Glutamatergic neuron (in vitro differentiated cells): Measurements from ENCODE around the gene CFAP61. TPM values are rescaled to one million over a fixed set of nuclear protein-coding genes. Genes with fewer than 3 reads are reported as not detected.
A peak's percentile ranks its signal among the peaks of the same experiment; 100 is the strongest.

Experiments
- DNase-seq: peaks from one replicate; pipeline ENCODE4 v3.0.0; 2022
- H3K27ac Mint-ChIP-seq: one replicate; pipeline ENCODE4 v1.8.0; 2020; ENCODE audit warnings: mild to moderate bottlenecking, mixed read lengths, inconsistent platforms; ENCODE audit not compliant: unreplicated experiment
- H3K27me3 Mint-ChIP-seq: one replicate; pipeline ENCODE4 v1.8.0; 2020; ENCODE audit warnings: mild to moderate bottlenecking, moderate library complexity, mixed read lengths, inconsistent platforms; ENCODE audit not compliant: unreplicated experiment
- H3K36me3 Mint-ChIP-seq: one replicate; pipeline ENCODE4 v1.8.0; 2020; ENCODE audit warnings: mild to moderate bottlenecking, mixed read lengths, inconsistent platforms; ENCODE audit not compliant: unreplicated experiment
- H3K4me1 Mint-ChIP-seq: one replicate; pipeline ENCODE4 v1.8.0; 2020; ENCODE audit warnings: mild to moderate bottlenecking, low read depth, mixed read lengths, inconsistent platforms; ENCODE audit not compliant: unreplicated experiment
- H3K4me3 Mint-ChIP-seq: one replicate; pipeline ENCODE4 v1.8.0; 2020; ENCODE audit warnings: mild to moderate bottlenecking, mixed read lengths, inconsistent platforms; ENCODE audit not compliant: unreplicated experiment
- H3K9me3 Mint-ChIP-seq: one replicate; pipeline ENCODE4 v1.8.0; 2020; ENCODE audit warnings: mild to moderate bottlenecking, moderate library complexity, mixed read lengths, inconsistent platforms; ENCODE audit not compliant: unreplicated experiment
- total RNA-seq: library from RNA; stranded (reverse); fragmentation: NEBNext Ultra II Directional; extraction: Animal tissue kit (Norgen Biotek cat#: 25700); gene quantifications from one replicate; pipeline ENCODE4 v1.2.1, GENCODE V29; 2021; ENCODE audit not compliant: unreplicated experiment
- TF ChIP-seq, protein P1 (sequence below): fragments of 200-600 bp; sonication (generic); IDR thresholded peaks from one replicate; pipeline ENCODE4 v1.5.0; 2021; ENCODE audit not compliant: partially characterized antibody, unreplicated experiment

CFAP61 gene
- total RNA-seq, 1 donor from 2014 or later = 5.0 TPM

GRCh38 chr20:20395087-20395486 lies 342.8 kb downstream of the CFAP61 start:
- Mint-ChIP-seq H3K9me3 (peaks cover 4% of the 10 kb centered on the region), H3K36me3 (no peaks in the 10 kb centered on the region), H3K4me3 (no peak overlapping the region), H3K4me1 (peaks cover 29% of the 10 kb centered on the region), H3K27ac (no peak overlapping the region), H3K27me3 (peaks cover 7% of the 10 kb centered on the region)
- DNase-seq = no peak
- TF ChIP-seq, protein P1, sequence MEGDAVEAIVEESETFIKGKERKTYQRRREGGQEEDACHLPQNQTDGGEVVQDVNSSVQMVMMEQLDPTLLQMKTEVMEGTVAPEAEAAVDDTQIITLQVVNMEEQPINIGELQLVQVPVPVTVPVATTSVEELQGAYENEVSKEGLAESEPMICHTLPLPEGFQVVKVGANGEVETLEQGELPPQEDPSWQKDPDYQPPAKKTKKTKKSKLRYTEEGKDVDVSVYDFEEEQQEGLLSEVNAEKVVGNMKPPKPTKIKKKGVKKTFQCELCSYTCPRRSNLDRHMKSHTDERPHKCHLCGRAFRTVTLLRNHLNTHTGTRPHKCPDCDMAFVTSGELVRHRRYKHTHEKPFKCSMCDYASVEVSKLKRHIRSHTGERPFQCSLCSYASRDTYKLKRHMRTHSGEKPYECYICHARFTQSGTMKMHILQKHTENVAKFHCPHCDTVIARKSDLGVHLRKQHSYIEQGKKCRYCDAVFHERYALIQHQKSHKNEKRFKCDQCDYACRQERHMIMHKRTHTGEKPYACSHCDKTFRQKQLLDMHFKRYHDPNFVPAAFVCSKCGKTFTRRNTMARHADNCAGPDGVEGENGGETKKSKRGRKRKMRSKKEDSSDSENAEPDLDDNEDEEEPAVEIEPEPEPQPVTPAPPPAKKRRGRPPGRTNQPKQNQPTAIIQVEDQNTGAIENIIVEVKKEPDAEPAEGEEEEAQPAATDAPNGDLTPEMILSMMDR = no peak

DNA sequence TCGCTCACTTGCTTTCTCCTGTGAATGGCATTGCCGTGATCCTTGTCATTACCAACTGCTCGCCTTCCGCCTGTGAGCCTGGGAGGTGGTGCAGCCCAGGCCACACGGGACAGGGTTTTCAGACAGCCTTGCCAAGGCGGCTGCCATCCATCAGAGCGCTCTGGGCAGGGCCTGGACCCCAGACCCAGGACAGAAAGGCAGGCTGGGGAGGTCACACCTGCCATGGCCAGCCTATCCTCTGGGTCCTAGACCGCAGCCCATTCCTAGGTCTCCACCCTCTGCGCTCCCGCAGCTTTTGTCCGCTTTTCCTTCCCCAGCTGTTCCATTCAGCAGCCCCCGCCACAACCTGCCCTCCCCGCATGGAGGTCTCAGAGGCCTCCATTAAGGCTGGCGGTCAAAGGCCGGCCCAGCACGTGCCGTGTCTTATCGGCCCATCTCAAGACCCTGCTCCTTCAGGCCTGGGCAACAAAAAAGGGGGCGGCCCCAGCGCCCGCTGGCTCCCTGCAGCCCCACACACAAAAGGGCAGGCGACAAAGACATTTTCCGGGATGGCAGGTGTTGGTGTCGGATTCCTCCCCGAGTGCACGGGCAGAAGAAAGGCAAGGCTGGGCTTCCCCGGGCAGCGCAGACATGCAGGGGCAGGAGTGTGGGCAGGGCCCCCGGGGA lies 343.7 kb downstream of the CFAP61 start:
- TF ChIP-seq, protein P1 = no peak
- peaks cover 8% of the 10 kb centered on the region for H3K9me3 Mint-ChIP-seq
- peaks cover 37% of the 10 kb centered on the region for H3K4me1 Mint-ChIP-seq
- H3K27ac Mint-ChIP-seq = no peak overlapping the region
- H3K4me3 Mint-ChIP-seq = no peak overlapping the region
- H3K27me3 Mint-ChIP-seq = peaks cover 9% of the 10 kb centered on the region
- no peaks in the 10 kb centered on the region for H3K36me3 Mint-ChIP-seq
- DNase-seq = no peak

- Mint-ChIP-seq H3K9me3 (peaks cover 8% of the 10 kb centered on the region), H3K4me3 (peak overlapping the region; percentile 8)
- TF ChIP-seq, protein P1 = no peak
Observed at GRCh38 chr20:20396794-20397193, 344.5 kb downstream of the CFAP61 start.

GRCh38 chr20:20398123-20398522 lies 345.8 kb downstream of the CFAP61 start:
- H3K4me3 Mint-ChIP-seq = no peak overlapping the region
- no peaks in the 10 kb centered on the region for H3K36me3 Mint-ChIP-seq
- DNase-seq = no peak
- H3K4me1 Mint-ChIP-seq = peaks cover 39% of the 10 kb centered on the region
- H3K9me3 Mint-ChIP-seq = peaks cover 7% of the 10 kb centered on the region
- TF ChIP-seq, protein P1 = no peak
- no peak overlapping the region for H3K27ac Mint-ChIP-seq
- peaks cover 12% of the 10 kb centered on the region for H3K27me3 Mint-ChIP-seq

More at GRCh38 chr20:20396794-20397193, 344.5 kb downstream of the CFAP61 start:
- no peaks in the 10 kb centered on the region for H3K36me3 Mint-ChIP-seq
- H3K4me1 Mint-ChIP-seq = peaks cover 35% of the 10 kb centered on the region
- no peak for DNase-seq
- H3K27me3 Mint-ChIP-seq = peaks cover 9% of the 10 kb centered on the region
- no peak overlapping the region for H3K27ac Mint-ChIP-seq
